Small intestine (tissue), 16 donors: ENCODE results near the gene BTBD17. TPM values are rescaled to one million over a fixed set of nuclear protein-coding genes. Genes with fewer than 3 reads are reported as not detected.
"Not testable (repeated sequence)": the region's sequence is repeated elsewhere in the genome, so short reads cannot be mapped to it uniquely, and the experiment has no call there.

ENCODE experiments used
- DNase-seq, 2 donors: peaks; one replicate each; pipeline versions ENCODE4 v3.0.0 to v3.0.0-alpha.2; 2013
- FAIRE-seq: peaks from 2 replicates; lab custom pipeline; 2012; peaks lifted over from hg19 to GRCh38; lab: Jason Lieb, UNC
- H3K27ac ChIP-seq, 3 donors: one replicate each; pipeline ENCODE4 v1.5.1; 2013; ENCODE audit warnings: low read length in 2 of 3, mild to moderate bottlenecking in 2 of 3, control low read depth in 1 of 3, inconsistent platforms in 1 of 3, low read depth in 1 of 3, moderate library complexity in 1 of 3
- H3K27me3 ChIP-seq, 3 donors: one replicate each; pipeline ENCODE4 v1.6.1; 2013; ENCODE audit warnings: low read length in 3 of 3, inconsistent platforms in 1 of 3; ENCODE audit not compliant: control insufficient read depth in 3 of 3, insufficient read depth in 3 of 3
- H3K36me3 ChIP-seq, 3 donors: one replicate each; pipeline ENCODE4 v1.6.1; 2013; ENCODE audit warnings: low read length in 3 of 3, inconsistent platforms in 1 of 3, low read depth in 1 of 3, mild to moderate bottlenecking in 1 of 3, moderate library complexity in 1 of 3; ENCODE audit not compliant: control insufficient read depth in 3 of 3, insufficient read depth in 2 of 3
- H3K4me1 ChIP-seq, 3 donors: one replicate each; pipeline ENCODE4 v1.6.1; 2013; ENCODE audit warnings: low read length in 2 of 3, inconsistent platforms in 1 of 3, low read depth in 1 of 3, mild to moderate bottlenecking in 1 of 3, moderate library complexity in 1 of 3; ENCODE audit not compliant: control insufficient read depth in 3 of 3, insufficient read depth in 2 of 3
- H3K4me3 ChIP-seq, 3 donors: one replicate each; pipeline ENCODE4 v1.5.1; 2013; ENCODE audit warnings: low read length in 3 of 3, control low read depth in 1 of 3, inconsistent platforms in 1 of 3, low read depth in 1 of 3, mild to moderate bottlenecking in 1 of 3, moderate library complexity in 1 of 3
- H3K9me3 ChIP-seq, 2 donors: one replicate each; pipeline ENCODE4 v1.6.1; 2013; ENCODE audit warnings: low read depth in 1 of 2, low read length in 1 of 2; ENCODE audit not compliant: control insufficient read depth in 2 of 2, insufficient read depth in 1 of 2
- WGBS, 3 donors: extraction: QIAGEN DNeasy Blood & Tissue Kit; methylation state at CpG; one replicate each; pipeline ENCODE4 v1.1.7; 2013; 5-methylcytosine and 5-hydroxymethylcytosine counted together
- long read RNA-seq, 10 donors: transcript quantifications; one replicate each; lab custom pipeline, GENCODE V29; 2026
- polyA plus RNA-seq, 4 donors: library from polyadenylated mRNA; stranded (reverse) in 3 of 4; unstranded in 1 of 4; fragments of 200-250 nt in 3 of 4; fragments of 120-200 nt in 1 of 4; gene quantifications; one replicate each; pipeline versions ENCODE4 v1.2.1 to v1.2.3, GENCODE V29; 2013
- donor health status: healthy with polysubstance abuse.
- donor health status: control.
- donor health status: control.
- donor health status: Bipolar disorder and iron deficiency.
- donor health status: healthy.

Gene BTBD17
- polyA plus RNA-seq, result under 1 TPM in 2 of 4 donors, not detected in 2; 0.15 to 0.21 TPM
- long read RNA-seq, donor 1, result 0 reads
- long read RNA-seq, donor 2, result 0 reads
- long read RNA-seq, donor 3, partial matches to known transcripts, result 0 of 1 reads
- long read RNA-seq, donor 3, other reads (novel, unspliced or antisense), result 0 of 1 reads
- long read RNA-seq, donor 4, result 0 reads
- long read RNA-seq, donor 5, result 0 reads
- long read RNA-seq, donor 6, result 0 reads
- long read RNA-seq, donor 7, result 0 reads
- long read RNA-seq, donor 8, result 0 reads
- long read RNA-seq, donor 9, result 0 reads
- long read RNA-seq, donor 10, result 0 reads

DNA sequence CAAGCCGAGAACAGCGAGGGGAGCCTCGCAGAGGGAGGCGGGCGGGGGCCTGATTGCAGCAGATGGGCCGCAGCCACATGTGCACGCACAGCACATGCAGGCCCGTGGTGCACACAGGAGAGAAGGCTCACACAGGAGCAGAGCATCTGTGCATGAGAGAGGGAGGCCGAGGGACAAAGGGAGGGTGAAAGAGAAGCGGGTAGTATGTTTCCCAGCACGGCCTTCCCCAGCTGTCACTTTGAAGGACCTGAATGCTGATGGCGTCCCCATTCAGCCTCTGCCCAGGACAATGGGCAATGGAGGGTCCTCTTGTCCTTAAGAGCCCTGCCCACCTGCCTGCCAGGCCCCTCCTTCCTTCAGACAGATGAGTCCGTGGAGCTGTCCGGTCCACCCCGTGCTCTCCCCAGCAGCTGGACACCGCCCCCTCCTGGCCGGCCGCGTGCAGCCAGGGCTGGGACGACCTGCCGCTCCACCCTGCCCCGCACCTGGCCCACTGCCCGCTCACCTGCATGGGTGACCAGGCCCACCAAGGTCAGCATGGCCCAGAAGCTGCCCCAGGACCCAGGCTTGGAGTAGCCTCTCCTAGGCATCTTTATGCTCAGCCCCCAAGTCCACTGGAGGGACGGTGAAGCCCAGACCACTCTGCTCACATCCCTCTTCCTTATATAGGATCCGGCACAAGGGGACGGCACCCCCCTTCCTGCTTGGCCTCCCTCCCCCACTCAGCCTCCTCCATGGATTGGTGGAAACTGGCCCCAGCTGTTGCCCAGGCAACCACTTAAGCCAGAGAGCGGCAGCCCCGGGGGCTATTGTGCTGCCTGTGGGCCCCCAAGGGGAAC, at the start of gene BTBD17:
BTBD17 (minus strand) TSS at position 639 of the 839 bp plus-strand sequence; CDS start at position 590, 49 bp downstream.
- Histone ChIP-seq H3K27ac (no peak within 1 kb of the TSS), H3K9me3 (no peaks in the 10 kb centered on the region), H3K4me1 (peaks cover 0 to 2% (median 0%) of the 10 kb centered on the region in 3 donors), H3K36me3 (no peaks in the 10 kb centered on the region), H3K27me3 (peaks cover 13 to 39% (median 14%) of the 10 kb centered on the region in 3 donors), H3K4me3 (no peak within 1 kb of the TSS)
- no peak for FAIRE-seq
- DNase-seq, result peak; percentile 25 to 54
- WGBS, 3 donors, result 21 to 33% (median 28%) methylated on average over 28 of the region's 28 CpGs

- Histone ChIP-seq H3K9me3 (no peaks in the 10 kb centered on the region), H3K4me1 (no peaks in the 10 kb centered on the region), H3K27me3 (no peaks in the 10 kb centered on the region), H3K27ac (no peak overlapping the region), H3K36me3 (no peaks in the 10 kb centered on the region), H3K4me3 (no peak overlapping the region)
- WGBS, 3 donors, result 64 to 83% (median 76%) methylated on average over 4 of the region's 4 CpGs
- FAIRE-seq, result no peak
- no peak for DNase-seq
Observed at GRCh38 chr17:74410001-74410443, 48.4 kb upstream of the BTBD17 start.

DNA sequence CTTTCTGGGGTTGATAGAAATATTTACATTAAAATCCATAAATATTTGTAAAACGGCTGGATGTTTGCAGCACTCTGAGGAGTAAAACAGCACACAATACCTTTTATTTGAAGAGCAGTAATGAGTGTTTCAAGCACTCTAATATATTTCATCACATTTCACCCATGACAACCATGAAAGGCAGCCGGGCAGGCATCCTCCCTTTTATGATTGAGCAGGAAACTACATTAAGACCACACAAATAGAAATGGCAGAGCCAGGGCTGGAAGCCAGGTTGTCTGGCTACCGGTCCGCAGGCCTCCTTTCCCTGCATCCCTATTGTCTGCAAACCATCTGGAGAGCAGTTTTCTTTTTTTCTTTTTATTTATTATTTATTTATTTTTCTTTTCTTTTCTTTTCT, 47.1 kb upstream of the BTBD17 start:
- DNase-seq (no peak), FAIRE-seq (no peak)
- no peaks in the 10 kb centered on the region for H3K36me3 ChIP-seq
- H3K27me3 ChIP-seq, result peaks cover 0 to 4% (median 0%) of the 10 kb centered on the region in 3 donors
- H3K4me1 ChIP-seq, result no peaks in the 10 kb centered on the region
- 67 to 75% (median 73%) methylated on average over 4 of the region's 4 CpGs for WGBS, 3 donors
- peaks cover 0 to 2% of the 10 kb centered on the region in 2 donors for H3K9me3 ChIP-seq
- H3K27ac ChIP-seq, result no peak overlapping the region
- H3K4me3 ChIP-seq, result no peak overlapping the region

- H3K4me3 ChIP-seq, result no peak overlapping the region
- H3K27me3 ChIP-seq, result peaks cover 0 to 4% (median 0%) of the 10 kb centered on the region in 3 donors
- no peaks in the 10 kb centered on the region for H3K4me1 ChIP-seq
- H3K27ac ChIP-seq, result no peak overlapping the region
- DNase-seq, result peak in 1 of 2 donors; percentile 38
- no peaks in the 10 kb centered on the region for H3K36me3 ChIP-seq
- FAIRE-seq, result no peak
- H3K9me3 ChIP-seq, result peaks cover 0 to 2% of the 10 kb centered on the region in 2 donors
- WGBS, 3 donors, result 62 to 76% (median 66%) methylated on average over 3 of the region's 3 CpGs
Observed at GRCh38 chr17:74408262-74408661, 46.6 kb upstream of the BTBD17 start.

DNA sequence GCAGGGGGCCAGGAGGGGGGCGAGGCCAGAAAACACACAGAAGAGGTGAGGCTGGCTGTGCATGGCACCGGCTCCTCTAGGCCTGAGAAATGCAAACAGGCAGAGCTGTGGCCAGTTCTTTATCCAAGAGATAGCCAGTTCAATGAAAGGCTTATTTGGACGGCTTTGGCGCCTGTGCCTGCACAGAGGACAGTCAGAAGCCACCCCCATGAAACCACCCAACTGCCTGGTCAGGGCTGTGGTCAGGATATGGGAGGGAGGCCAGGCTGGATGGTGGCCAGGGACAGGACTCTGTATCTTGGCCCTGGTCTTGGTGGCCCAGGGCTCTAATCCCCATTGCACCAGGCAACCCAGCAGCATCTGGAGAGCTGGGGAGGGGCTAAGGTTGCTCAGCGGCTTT, 45.7 kb upstream of the BTBD17 start:
- DNase-seq (no peak), FAIRE-seq (no peak)
- Histone ChIP-seq H3K4me1 (no peaks in the 10 kb centered on the region), H3K9me3 (peaks cover 0 to 2% of the 10 kb centered on the region in 2 donors), H3K27me3 (peaks cover 0 to 4% (median under 1%) of the 10 kb centered on the region in 3 donors), H3K4me3 (no peak overlapping the region), H3K27ac (no peak overlapping the region), H3K36me3 (no peaks in the 10 kb centered on the region)
- WGBS, 3 donors, result 77 to 89% (median 81%) methylated on average over 5 of the region's 5 CpGs

- not testable (repeated sequence) for H3K4me1 ChIP-seq, DNase-seq, FAIRE-seq, H3K27ac ChIP-seq, H3K9me3 ChIP-seq, H3K4me3 ChIP-seq, H3K27me3 ChIP-seq, H3K36me3 ChIP-seq
- WGBS, 3 donors, result 91 to 92% (median 92%) methylated on average over 5 of the region's 5 CpGs
Observed at GRCh38 chr17:74405311-74405710, 43.6 kb upstream of the BTBD17 start.

- Histone ChIP-seq H3K27ac (no peak overlapping the region), H3K9me3 (peaks cover 0 to 2% of the 10 kb centered on the region in 2 donors), H3K27me3 (peaks cover 0 to 4% (median 2%) of the 10 kb centered on the region in 3 donors), H3K4me3 (no peak overlapping the region), H3K4me1 (peaks cover 0 to 5% (median 0%) of the 10 kb centered on the region in 3 donors), H3K36me3 (no peaks in the 10 kb centered on the region)
- FAIRE-seq, result no peak
- no peak for DNase-seq
- 72 to 79% (median 78%) methylated on average over 6 of the region's 6 CpGs for WGBS, 3 donors
Observed at GRCh38 chr17:74404789-74405188, 43.1 kb upstream of the BTBD17 start.

DNA sequence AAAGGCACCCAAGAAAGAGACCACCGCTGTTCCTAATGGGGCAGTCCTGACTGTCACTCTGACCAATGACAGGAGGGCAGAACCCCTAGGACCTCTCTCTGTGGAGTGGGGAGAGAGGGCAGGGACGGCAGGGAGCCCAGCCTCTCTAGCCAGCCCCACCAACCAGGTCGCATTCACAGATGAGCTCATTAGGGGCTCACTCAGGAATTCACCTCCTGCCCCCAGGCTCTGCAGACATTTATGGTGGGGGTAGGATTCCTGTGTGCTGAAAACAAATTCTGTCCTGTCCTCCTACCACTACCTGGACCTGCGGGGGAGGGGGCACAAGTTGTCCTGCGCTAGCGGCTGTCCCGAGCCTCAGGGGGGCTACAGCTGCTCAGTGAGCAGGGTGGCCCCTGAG, 42.5 kb upstream of the BTBD17 start:
- Histone ChIP-seq H3K27me3 (peaks cover 0 to 4% (median 2%) of the 10 kb centered on the region in 3 donors), H3K36me3 (no peaks in the 10 kb centered on the region), H3K27ac (no peak overlapping the region), H3K9me3 (peaks cover 0 to 2% of the 10 kb centered on the region in 2 donors), H3K4me3 (no peak overlapping the region), H3K4me1 (peaks cover 0 to 5% (median 0%) of the 10 kb centered on the region in 3 donors)
- no peak for DNase-seq
- FAIRE-seq, result no peak
- WGBS, 3 donors, result 63 to 78% (median 75%) methylated on average over 7 of the region's 7 CpGs
